ENCODE results near the gene SEPTIN5.

Gene SEPTIN5

GRCh38 chr22:19735665-19736510, 21.6 kb downstream of the SEPTIN5 start:
- DNase-seq = no peak

GRCh38 chr22:19737846-19738663, 23.8 kb downstream of the SEPTIN5 start:
- DNase-seq = no peak

DNA sequence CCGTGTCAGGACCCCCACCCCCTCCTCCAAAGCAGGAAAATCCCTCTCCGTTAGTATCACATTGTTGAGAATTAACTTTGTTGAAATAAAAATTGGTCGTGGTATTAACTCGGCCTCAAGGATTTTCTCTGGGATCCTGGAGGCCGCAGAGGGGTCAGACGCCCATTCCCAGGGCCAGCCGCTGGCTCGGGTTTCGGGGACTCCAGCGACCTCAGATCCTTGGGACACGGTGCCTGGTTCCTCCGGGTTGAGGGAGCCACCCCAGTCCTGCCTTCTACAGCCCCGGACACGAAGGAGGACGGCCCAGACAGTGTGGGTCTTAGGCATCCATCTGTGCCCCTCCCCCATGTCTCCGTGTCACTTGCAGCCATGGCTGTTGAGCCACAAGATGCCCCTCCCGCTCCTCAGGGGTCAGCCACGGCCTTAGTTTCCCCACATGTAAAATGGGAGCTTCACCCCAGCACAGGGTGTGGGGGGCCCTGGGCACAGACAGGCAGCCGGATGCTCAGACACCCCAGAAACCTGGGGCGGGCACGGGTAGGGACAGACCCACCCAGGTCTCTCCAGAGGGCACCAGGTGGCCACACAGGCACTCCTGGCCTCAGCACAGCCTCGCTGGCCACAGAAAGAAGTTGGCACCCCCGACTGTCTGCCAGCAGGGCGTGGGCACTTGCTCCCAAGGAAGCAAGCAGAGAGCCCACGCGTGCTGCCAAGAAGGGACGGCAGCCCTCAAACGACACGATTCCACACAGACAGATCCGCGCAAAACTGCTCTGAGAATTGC, 24.6 kb downstream of the SEPTIN5 start:
- no peak for DNase-seq

GRCh38 chr22:19739448-19739895, 25.2 kb downstream of the SEPTIN5 start:
- no peak for DNase-seq

- no peak for DNase-seq
Observed at GRCh38 chr22:19739911-19740449, 25.7 kb downstream of the SEPTIN5 start.

GRCh38 chr22:19740586-19740985, 26.3 kb downstream of the SEPTIN5 start:
- no peak for DNase-seq

GRCh38 chr22:19741053-19741452, 26.8 kb downstream of the SEPTIN5 start:
- no peak for DNase-seq

DNA sequence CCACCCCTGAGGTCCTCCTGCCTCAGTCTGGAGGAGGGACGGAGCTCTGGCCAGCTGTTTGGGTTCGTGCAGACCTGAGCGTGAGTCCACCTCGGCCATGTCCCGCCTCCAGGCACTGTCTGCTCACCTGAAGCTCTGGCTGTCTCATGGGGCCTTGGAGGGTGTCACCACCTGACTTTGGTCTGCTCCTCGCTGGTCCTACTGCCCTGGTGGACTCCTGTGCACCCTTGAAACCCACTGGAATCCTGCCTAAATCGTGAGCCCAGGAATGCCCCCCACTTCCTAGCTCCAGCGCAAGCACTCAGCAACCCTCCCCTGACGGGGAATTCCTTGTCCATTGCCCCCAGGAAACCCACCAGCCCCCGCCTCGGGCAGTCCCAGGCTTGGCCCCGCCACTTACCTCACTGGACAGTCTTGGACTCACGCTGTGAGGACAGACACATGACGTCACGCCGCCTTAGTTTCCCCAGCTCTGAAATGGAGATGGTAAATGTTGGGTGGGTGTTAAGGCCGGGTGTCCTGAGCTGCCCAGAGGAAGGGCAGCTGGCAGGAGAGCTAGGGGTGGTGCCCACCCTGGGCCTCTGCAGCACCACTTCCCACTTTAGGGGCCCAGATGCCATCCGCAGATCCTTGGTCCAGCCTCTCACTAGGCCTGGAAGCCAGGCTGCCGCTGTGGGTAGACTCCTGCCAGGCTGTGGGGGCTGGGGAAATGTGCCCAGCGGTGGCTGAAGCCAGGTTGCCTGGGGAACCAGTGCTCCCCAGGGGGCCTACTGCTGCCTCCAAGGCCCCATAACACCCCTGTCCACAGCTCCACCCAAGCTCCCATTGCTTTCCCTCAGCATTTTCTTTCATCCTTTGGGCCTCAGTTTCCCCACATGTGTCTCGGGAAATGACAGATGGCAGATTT, 28.1 kb downstream of the SEPTIN5 start:
- no peak for DNase-seq

DNA sequence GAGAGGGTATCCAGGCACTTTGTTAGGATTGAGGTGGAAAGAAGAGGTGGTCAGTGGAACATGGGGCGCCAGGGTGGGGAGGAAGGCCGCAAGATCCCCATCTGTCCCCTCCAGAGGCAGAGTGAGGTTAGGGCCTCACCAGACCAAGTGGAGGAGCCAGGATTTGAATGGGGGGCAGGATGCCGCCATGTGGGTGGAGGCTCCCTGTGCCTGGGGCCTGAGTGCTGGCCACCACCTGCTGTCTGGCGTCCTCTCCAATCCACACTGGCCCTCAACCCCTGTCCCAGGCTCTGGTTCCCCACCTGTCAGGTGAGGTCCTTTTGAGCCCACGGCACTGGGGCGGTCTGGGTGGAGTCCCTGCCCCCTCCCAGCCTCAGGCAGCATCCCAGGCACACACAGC, 28.8 kb downstream of the SEPTIN5 start:
- no peak for DNase-seq

GRCh38 chr22:19743651-19744050, 29.3 kb downstream of the SEPTIN5 start:
- DNase-seq = no peak

- DNase-seq = no peak
Observed at GRCh38 chr22:19744350-19745006, 30.2 kb downstream of the SEPTIN5 start.

DNA sequence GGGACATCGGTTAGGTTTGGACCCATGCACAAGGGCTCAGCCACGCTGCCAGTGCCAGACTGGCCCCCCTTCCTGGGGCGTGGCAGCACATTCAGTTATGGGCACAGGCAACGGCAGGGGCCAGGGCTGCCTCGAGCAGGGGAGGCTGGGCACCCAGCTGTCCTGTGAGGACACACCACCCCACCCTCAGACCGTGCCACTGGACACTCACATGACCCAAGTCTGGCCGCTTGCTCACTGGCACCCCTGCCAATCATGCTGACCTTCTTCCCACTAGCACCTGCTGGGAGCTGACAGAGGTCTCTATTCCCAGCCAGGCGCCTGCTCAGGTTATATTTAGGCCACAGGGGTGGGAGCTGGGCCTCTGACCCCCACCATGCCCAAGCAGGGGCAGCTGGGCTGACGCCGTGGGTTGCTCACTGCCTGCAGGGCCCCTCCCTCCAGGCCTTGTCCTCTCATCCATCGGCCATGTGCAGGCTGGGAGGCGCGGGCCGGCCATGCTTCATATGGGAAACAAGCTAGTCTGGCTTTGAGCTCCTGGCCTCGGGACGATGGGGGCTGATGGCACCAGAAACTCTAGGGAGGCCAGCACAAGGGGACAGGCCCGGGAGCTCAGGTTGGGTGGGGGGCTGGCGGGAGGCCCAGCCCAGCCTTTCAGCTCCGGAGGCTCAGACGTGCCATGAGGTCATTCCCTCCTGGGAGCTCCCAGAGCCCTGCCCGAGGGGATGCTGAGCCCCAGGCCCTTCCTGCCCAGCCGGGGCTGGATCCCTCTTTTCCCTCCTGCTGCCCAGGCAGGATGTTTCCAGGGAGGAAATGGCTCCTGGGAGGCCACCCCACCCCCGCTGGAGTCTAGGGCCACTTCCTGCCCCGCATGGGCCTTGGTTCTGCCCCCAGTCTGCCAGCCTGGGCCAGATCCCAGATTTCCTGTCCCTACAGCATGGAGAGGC, 31.1 kb downstream of the SEPTIN5 start:
- DNase-seq = no peak

DNA sequence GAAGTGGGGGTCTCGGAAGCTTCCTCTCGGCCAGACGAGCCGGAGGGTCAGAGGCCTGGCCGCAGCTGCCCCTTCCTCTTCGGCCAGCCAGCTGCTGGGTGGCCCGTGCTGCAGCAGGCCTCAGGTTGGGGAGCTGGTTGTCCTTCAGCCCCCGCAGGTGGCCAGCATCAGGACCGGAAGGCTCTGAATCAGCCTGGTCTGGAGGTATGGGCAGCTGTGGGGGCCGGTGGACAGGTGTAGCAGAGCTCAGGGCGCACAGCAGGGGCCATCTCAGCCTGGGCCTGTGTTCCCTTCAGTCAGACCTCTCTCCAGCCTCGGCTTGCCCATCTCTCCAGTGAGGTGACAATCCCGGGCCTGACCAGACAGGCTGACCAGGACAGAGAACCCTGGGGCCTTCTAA, 32.4 kb downstream of the SEPTIN5 start:
- DNase-seq = no peak

DNA sequence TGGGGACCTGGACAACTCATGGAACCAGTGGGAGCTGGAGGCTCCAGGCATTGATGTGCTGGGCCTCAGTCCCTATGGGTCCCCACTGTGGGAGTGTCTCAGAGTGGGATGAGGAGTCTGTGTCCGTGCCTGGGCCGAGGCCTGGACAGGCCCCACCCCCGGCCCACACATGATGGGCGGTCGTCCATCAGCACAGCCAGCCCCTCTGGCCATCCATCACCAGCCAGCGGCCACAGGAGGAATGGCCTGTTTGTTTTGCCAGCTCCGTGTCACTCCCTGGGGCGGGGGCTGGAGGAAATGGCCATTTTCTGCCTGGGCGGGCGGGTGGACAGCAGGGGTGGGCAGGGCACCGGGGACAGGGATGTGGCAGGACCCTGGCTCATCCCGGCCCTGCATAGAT, 33.2 kb downstream of the SEPTIN5 start:
- DNase-seq = no peak

DNA sequence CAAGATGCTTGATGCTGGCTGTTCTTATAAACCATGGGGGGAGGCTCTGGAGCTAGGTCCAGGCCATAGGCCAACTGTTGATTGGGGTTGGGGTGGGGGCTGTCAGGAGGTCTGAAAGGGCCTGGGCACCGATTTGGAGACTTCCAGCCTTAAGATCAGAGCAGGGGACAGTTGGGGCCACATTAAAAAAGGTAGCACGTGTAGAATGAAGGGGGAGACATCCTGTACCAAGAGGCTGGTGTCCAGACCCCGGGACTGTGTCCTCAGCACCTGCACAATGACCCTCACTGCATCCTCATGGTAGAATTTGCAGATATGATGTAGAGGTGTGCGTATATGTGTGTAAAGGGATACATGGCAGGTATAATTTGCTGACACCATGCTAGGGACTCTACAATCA, 33.8 kb downstream of the SEPTIN5 start:
- no peak for DNase-seq

- DNase-seq = no peak
Observed at GRCh38 chr22:19748991-19749664, 34.8 kb downstream of the SEPTIN5 start.

DNA sequence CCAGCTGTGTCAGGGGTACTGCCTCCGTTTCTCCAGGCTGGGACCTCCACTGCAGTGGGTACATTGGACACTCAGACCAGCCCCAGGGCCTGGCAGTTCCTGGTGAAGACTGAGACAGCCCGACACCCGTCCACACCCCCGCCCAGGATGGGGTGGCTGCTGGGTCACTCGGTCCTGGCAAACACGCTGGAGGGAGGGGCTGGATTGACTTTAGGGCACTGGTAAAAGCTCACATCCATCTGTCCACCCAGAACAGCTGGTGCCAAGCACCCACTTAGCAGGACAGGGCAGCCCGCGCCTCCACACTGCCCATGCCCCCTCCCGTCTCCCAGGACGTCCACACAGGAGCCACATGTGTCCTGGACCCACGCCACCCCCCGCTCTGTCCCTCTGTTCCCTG, 35.6 kb downstream of the SEPTIN5 start:
- no peak for DNase-seq

DNA sequence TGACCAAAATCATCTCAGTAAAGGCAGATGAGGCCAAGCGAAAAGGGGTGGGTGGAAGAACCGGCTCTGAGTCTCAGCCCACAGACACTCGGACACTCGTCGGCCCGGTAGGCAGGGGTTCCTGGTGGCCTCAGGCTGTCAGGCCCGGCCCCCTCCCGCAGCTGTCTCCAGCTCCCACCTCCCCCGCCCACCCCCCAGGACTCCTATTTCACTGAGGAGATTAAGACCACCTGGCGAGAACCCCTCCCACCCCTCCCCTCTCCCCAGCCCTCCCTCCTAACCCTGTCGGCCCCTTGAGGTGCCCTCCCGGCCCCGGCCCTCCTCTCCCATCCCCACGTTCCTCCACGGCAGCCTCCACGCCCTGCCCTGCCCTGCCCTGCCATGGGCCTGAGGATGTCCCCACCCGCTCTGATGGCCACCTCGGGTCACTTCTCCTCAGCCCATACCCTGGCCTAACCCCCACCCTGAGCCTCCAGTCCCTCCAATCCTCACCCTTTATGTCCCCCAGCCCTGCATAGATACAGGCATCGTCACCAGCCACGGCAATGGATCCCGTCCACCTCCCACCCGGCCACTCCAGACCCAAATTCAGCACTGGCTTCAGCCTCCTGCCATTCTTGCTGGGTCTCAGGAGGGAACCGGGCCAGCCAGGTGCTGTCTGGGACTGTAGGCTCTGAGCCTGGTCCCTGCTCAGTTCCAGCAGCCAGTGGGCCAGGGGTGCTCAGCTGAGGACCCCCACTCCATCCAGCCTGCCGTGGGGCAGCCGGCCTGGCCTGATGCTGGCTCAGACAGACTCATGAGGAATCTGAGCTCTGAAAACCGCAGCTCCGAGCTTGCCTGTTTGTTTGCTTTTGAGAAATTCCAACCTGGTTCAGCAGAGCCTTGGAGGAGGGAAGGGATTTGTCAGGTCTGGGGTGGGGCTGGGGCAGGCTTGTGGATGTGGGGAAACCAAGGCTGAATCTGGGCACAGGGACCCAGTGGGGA, 36.5 kb downstream of the SEPTIN5 start:
- DNase-seq = no peak

Data from NCI-H1436 treated with DMSO at 0.1 percent for 48 hours (cell line).